H9 (cell line): Measurements from ENCODE around the gene MAML3. TPM values are rescaled to one million over a fixed set of nuclear protein-coding genes. Genes with fewer than 3 reads are reported as not detected.

Experiments used
- DNase-seq: peaks from one replicate; pipeline ENCODE4 v3.0.0-alpha.2; 2017
- H2AFZ ChIP-seq: one replicate; pipeline ENCODE4 v1.6.1; 2013; ENCODE audit warnings: mild to moderate bottlenecking, low read length, control low read depth, moderate library complexity
- H2AK5ac ChIP-seq: 2 replicates; pipeline ENCODE4 v1.6.1; 2013; ENCODE audit warnings: low read length, control low read depth, mixed read lengths; ENCODE audit not compliant: insufficient read length
- H2BK120ac ChIP-seq: one replicate; pipeline ENCODE4 v1.6.1; 2013; ENCODE audit warnings: low read depth, mild to moderate bottlenecking, low read length, control low read depth, inconsistent platforms; ENCODE audit not compliant: poor library complexity, severe bottlenecking
- H2BK12ac ChIP-seq: 2 replicates; pipeline ENCODE4 v1.6.1; 2013; ENCODE audit warnings: low read length, control low read depth, mixed read lengths, low read depth; ENCODE audit not compliant: insufficient read length
- H2BK15ac ChIP-seq: 2 replicates; pipeline ENCODE4 v1.6.1; 2013; ENCODE audit warnings: low read depth, low read length, control low read depth
- H2BK20ac ChIP-seq: one replicate; pipeline ENCODE4 v1.6.1; 2013; ENCODE audit warnings: low read depth, mild to moderate bottlenecking, low read length, control low read depth, inconsistent platforms; ENCODE audit not compliant: poor library complexity, severe bottlenecking
- H2BK5ac ChIP-seq: 2 replicates; pipeline ENCODE4 v1.6.1; 2013; ENCODE audit warnings: low read length, control low read depth, mixed read lengths; ENCODE audit not compliant: insufficient read length
- H3K14ac ChIP-seq: 2 replicates; pipeline ENCODE4 v1.6.1; 2013; ENCODE audit warnings: low read length, control low read depth; ENCODE audit not compliant: insufficient read depth
- H3K18ac ChIP-seq: 2 replicates; pipeline ENCODE4 v1.6.1; 2013; ENCODE audit warnings: low read depth, mild to moderate bottlenecking, mixed read lengths, low read length, control low read depth; ENCODE audit not compliant: insufficient read length
- H3K23ac ChIP-seq: 2 replicates; pipeline ENCODE4 v1.6.1; 2013; ENCODE audit warnings: low read length, control low read depth, mixed read lengths, low read depth; ENCODE audit not compliant: insufficient read length
- H3K23me2 ChIP-seq: 2 replicates; pipeline ENCODE4 v1.6.1; 2013; ENCODE audit warnings: low read depth, mild to moderate bottlenecking, mixed read lengths, low read length, control low read depth; ENCODE audit not compliant: insufficient read length, poor library complexity, severe bottlenecking
- H3K27ac ChIP-seq: 2 replicates; pipeline ENCODE4 v1.5.1; 2013; ENCODE audit warnings: low read length, control low read depth, mixed read lengths, low read depth; ENCODE audit not compliant: insufficient read length
- H3K27me3 ChIP-seq: 2 replicates; pipeline ENCODE4 v1.6.1; 2013; ENCODE audit warnings: low read length, control low read depth, inconsistent platforms; ENCODE audit not compliant: insufficient read depth
- H3K4ac ChIP-seq: 2 replicates; pipeline ENCODE4 v1.6.1; 2013; ENCODE audit warnings: low read depth, mild to moderate bottlenecking, control low read depth, inconsistent platforms, low read length, moderate library complexity
- H3K4me1 ChIP-seq: 2 replicates; pipeline ENCODE4 v1.6.1; 2013; ENCODE audit warnings: low read length, control low read depth, inconsistent platforms; ENCODE audit not compliant: insufficient read depth
- H3K4me2 ChIP-seq: 2 replicates; pipeline ENCODE4 v1.6.1; 2013; ENCODE audit warnings: low read length, control low read depth, mixed read lengths; ENCODE audit not compliant: insufficient read length, insufficient read depth
- H3K56ac ChIP-seq: 2 replicates; pipeline ENCODE4 v1.6.1; 2013; ENCODE audit warnings: low read depth, mild to moderate bottlenecking, mixed read lengths, low read length, control low read depth; ENCODE audit not compliant: insufficient read length
- H3K79me1 ChIP-seq: 2 replicates; pipeline ENCODE4 v1.6.1; 2013; ENCODE audit warnings: low read depth, mild to moderate bottlenecking, moderate library complexity, low read length, control low read depth, inconsistent platforms; ENCODE audit not compliant: insufficient read depth, poor library complexity, severe bottlenecking
- H3K79me2 ChIP-seq: 2 replicates; pipeline ENCODE4 v1.6.1; 2013; ENCODE audit warnings: low read length, control low read depth, inconsistent platforms; ENCODE audit not compliant: insufficient read depth
- H3K9ac ChIP-seq: 2 replicates; pipeline ENCODE4 v1.6.1; 2013; ENCODE audit warnings: low read length, control low read depth, mixed read lengths; ENCODE audit not compliant: insufficient read length; ENCODE audit errors: extremely low read depth
- H3K9me3 ChIP-seq: one replicate; pipeline ENCODE4 v1.6.1; 2013; ENCODE audit warnings: low read depth, low read length, inconsistent platforms; ENCODE audit not compliant: control insufficient read depth
- H3T11ph ChIP-seq: one replicate; pipeline ENCODE4 v1.6.1; 2013; ENCODE audit warnings: mild to moderate bottlenecking, low read length, control low read depth, inconsistent platforms
- H4K20me1 ChIP-seq: one replicate; pipeline ENCODE4 v1.6.1; 2013; ENCODE audit not compliant: control insufficient read depth, insufficient read length, insufficient read depth
- H4K5ac ChIP-seq: 2 replicates; pipeline ENCODE4 v1.6.1; 2013; ENCODE audit warnings: low read depth, mild to moderate bottlenecking, mixed read lengths, low read length, control low read depth; ENCODE audit not compliant: insufficient read length
- H4K8ac ChIP-seq: replicated peaks from 2 replicates; pipeline ENCODE4 v1.6.1; 2013; ENCODE audit warnings: low read length, control low read depth, mixed read lengths, low read depth; ENCODE audit not compliant: insufficient read length
- H4K91ac ChIP-seq: 2 replicates; pipeline ENCODE4 v1.6.1; 2013; ENCODE audit warnings: low read depth, mild to moderate bottlenecking, moderate library complexity, mixed read lengths, low read length, control low read depth; ENCODE audit not compliant: insufficient read length
- H3K27ac Mint-ChIP-seq, 3 experiments: 2 replicates in 2 of 3; 3 replicates in 1 of 3; pipeline ENCODE4 v1.8.0; 2020 to 2021; ENCODE audit warnings: mixed read lengths in 3 of 3, mild to moderate bottlenecking in 1 of 3, moderate library complexity in 1 of 3
- H3K27me3 Mint-ChIP-seq: 2 replicates; pipeline ENCODE4 v1.8.0; 2021; ENCODE audit warnings: low read depth, mild to moderate bottlenecking, moderate library complexity, mixed read lengths
- H3K36me3 Mint-ChIP-seq, 3 experiments: 2 replicates in 2 of 3; 3 replicates in 1 of 3; pipeline ENCODE4 v1.8.0; 2020 to 2021; ENCODE audit warnings: low read depth in 3 of 3, mixed read lengths in 3 of 3; ENCODE audit not compliant: insufficient read depth in 1 of 3
- H3K4me1 Mint-ChIP-seq, 2 experiments: 2 replicates each; pipeline ENCODE4 v1.8.0; 2020; ENCODE audit warnings: mixed read lengths in 2 of 2
- H3K4me3 Mint-ChIP-seq, 2 experiments: 2 replicates in 1 of 2; 3 replicates in 1 of 2; pipeline ENCODE4 v1.8.0; 2020 to 2021; ENCODE audit warnings: mild to moderate bottlenecking in 2 of 2, mixed read lengths in 2 of 2, moderate library complexity in 1 of 2
- H3K9me3 Mint-ChIP-seq, 2 experiments: 2 replicates in 1 of 2; 3 replicates in 1 of 2; pipeline ENCODE4 v1.8.0; 2020; ENCODE audit warnings: mild to moderate bottlenecking in 2 of 2, mixed read lengths in 2 of 2, moderate library complexity in 1 of 2
- CTCF ChIP-seq: fragments of 200-600 bp; sonication (generic); conservative IDR thresholded peaks from 3 replicates; pipeline ENCODE4 v1.8.0; 2021; ENCODE audit warnings: antibody characterized with exemption, mild to moderate bottlenecking
- WGBS: extraction: QIAGEN DNeasy Blood & Tissue Kit; methylation state at CpG from one replicate; pipeline ENCODE4 v1.1.7; 2013; ENCODE audit warnings: missing lambda C conversion rate, low lambda C conversion rate, mixed read lengths; ENCODE audit not compliant: insufficient read length; ENCODE audit errors: extremely low coverage; 5-methylcytosine and 5-hydroxymethylcytosine counted together
- total RNA-seq: library from RNA; stranded (reverse); gene quantifications from 2 replicates; pipeline ENCODE4 v1.2.1, GENCODE V29; 2021

Gene MAML3
- total RNA-seq, 1 experiment from 2014 or later, result 3.9 TPM

- Histone ChIP-seq H2AK5ac (no peak overlapping the region), H3K27ac (no peak overlapping the region), H3K4ac (no peak overlapping the region), H2AFZ (no peak overlapping the region), H2BK15ac (no peak overlapping the region), H3K79me2 (no peaks in the 10 kb centered on the region), H2BK120ac (no peak overlapping the region), H3K23ac (no peak overlapping the region), H3T11ph (no peak overlapping the region), H3K27me3 (no peaks in the 10 kb centered on the region), H3K56ac (no peak overlapping the region), H4K8ac (no peak overlapping the region), H3K9me3 (no peaks in the 10 kb centered on the region), H3K14ac (no peak overlapping the region), H4K20me1 (no peaks in the 10 kb centered on the region), H3K4me2 (no peak overlapping the region), H3K79me1 (no peaks in the 10 kb centered on the region), H3K23me2 (no peaks in the 10 kb centered on the region), H4K91ac (no peak overlapping the region), H3K18ac (no peak overlapping the region), H3K9ac (no peak overlapping the region), H2BK20ac (no peak overlapping the region), H2BK5ac (no peak overlapping the region), H4K5ac (no peak overlapping the region), H3K4me1 (no peaks in the 10 kb centered on the region; the same call in 1 of the 2 replicates), H2BK12ac (no peak overlapping the region)
- TF ChIP-seq CTCF, result no peak
- no peak overlapping the region for H3K27ac Mint-ChIP-seq
- WGBS, result no CpG with 5 or more reads among the region's 6 CpGs
- peaks cover 0 to 3% of the 10 kb centered on the region in 2 experiments; a peak in 3 of 4 replicates for H3K4me1 Mint-ChIP-seq
- H3K36me3 Mint-ChIP-seq, result no peaks in the 10 kb centered on the region
- H3K9me3 Mint-ChIP-seq, result no peaks in the 10 kb centered on the region
- H3K27me3 Mint-ChIP-seq, result no peaks in the 10 kb centered on the region
- DNase-seq, result no peak
- no peak overlapping the region for H3K4me3 Mint-ChIP-seq
Measured at GRCh38 chr4:140025470-140025869, 128.5 kb downstream of the MAML3 start.
